Measurements from ENCODE around the gene CNGA4.
A peak's percentile ranks its signal among the peaks of the same experiment; 100 is the strongest.
"Not testable (repeated sequence)": the region's sequence is repeated elsewhere in the genome, so short reads cannot be mapped to it uniquely, and the experiment has no call there.

CNGA4 gene

GRCh38 chr11:6225896-6226295 is 13.0 kb upstream of the CNGA4 start:
- DNase-seq (ENCODE audit: low spot score) = no peak

GRCh38 chr11:6228520-6228919 is 10.4 kb upstream of the CNGA4 start:
- DNase-seq (ENCODE audit: low spot score) = no peak

- no peak for DNase-seq (ENCODE audit: low spot score)
Observed at GRCh38 chr11:6229911-6230310, 9.0 kb upstream of the CNGA4 start.

GRCh38 chr11:6232899-6233298 is 6.0 kb upstream of the CNGA4 start:
- DNase-seq (ENCODE audit: low spot score) = no peak

DNA sequence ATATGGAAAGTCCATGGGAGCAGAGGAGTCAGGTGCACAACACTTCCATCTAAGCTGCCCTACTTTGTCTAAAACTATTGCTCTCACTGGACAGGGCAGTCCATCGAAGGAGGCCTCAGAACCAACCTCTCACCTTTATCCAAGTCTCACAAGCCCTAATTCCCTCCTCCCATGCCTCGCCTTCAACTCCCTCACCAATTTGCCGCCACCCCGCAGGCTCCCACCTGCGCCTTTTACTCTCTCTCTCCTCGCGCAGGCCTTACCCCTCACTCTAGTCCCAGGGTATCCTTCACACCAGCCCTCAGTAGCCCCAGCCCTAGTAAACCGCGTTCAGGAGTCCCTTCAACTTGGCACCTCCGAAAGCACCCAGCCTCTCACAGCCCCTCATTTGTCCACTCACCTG is 4.9 kb upstream of the CNGA4 start:
- DNase-seq (ENCODE audit: low spot score) = no peak

DNA sequence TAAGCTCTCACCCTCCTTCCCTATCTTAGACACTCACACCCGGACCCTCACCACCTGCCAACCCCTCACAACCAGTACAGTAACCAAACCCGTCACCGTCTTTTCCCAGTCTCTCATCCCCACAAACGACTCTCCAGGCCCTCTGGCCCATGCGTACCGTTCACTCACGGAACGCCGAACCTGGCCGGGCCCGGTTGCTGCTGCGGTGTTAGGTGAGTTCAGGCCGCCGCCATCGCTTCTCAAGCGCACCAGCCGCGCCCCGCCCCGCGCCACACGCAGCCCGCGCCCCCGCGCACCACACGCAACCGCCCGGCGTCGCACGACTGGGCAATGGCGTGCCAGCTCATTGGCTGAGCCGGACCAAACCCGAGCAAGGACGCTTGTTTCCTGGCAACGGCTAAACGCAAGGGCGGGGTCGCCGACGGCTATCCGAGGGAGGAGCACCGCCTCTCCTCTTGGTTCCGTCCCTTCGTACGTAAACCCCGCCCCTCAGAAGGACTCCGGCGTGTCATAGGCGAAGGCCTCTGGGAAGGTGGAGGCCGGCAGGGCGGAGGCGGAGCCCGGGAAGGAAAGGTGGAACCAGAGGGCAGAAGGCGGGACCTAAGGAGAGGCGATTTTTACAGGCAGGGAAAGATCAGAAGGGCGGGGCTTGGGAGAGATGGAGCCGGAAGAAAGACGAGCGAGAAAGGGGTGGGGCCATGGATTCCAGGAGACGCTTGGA is 4.3 kb upstream of the CNGA4 start, which contains the start of gene FHIP1B:
TSS of gene FHIP1B (minus strand) at position 250 of the 721 bp plus-strand sequence. CDS start 10,120 bp downstream, outside the sequence.
- DNase-seq (ENCODE audit: low spot score) = peak; percentile 100

- no peak for DNase-seq (ENCODE audit: low spot score)
Observed at GRCh38 chr11:6237266-6237665, 1.6 kb upstream of the CNGA4 start.

DNA sequence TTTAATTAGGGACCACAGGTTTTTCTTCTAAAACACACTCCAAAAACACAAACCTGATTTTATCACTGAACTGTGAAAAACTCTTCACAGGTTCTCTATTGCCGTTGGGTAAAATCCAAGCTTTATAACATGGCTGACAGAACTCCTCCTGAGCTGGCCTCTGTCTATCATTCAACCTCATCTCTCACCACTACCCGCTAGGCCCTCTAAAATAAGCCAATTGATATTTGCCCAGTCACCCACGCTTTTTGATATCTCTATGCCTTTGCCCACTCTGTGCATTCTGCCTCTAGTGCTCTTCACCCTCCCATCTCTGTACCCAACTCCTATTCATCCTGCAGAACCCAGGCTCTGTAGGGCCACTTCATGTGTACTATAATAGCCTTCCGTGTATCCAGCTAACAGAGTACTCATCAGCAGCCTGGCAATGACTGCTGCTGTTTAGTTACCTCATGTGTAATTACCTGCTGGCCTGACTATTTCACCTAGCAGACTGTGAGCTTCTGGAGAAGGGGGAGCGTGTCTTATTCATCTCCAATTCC is 1.1 kb upstream of the CNGA4 start:
- no peak for DNase-seq (ENCODE audit: low spot score)

GRCh38 chr11:6240139-6240538 is 1.2 kb downstream of the CNGA4 start:
- DNase-seq (ENCODE audit: low spot score) = no peak

GRCh38 chr11:6240781-6241180 is 1.9 kb downstream of the CNGA4 start:
- no peak for DNase-seq (ENCODE audit: low spot score)

DNA sequence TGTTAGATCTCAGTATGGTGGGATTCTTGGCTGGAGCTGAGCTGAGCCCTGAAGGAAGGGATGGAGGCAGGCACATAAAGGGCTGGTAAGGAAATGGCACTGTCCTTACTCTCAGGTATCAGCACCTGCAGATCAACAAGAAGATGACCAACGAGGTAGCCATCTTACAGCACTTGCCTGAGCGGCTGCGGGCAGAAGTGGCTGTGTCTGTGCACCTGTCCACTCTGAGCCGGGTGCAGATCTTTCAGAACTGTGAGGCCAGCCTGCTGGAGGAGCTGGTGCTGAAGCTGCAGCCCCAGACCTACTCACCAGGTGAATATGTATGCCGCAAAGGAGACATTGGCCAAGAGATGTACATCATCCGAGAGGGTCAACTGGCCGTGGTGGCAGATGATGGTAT is 2.4 kb downstream of the CNGA4 start:
- no peak for DNase-seq (ENCODE audit: low spot score)

GRCh38 chr11:6245536-6245935 is 6.6 kb downstream of the CNGA4 start:
- DNase-seq (ENCODE audit: low spot score) = no peak

GRCh38 chr11:6248248-6248647 is 9.4 kb downstream of the CNGA4 start:
- DNase-seq (ENCODE audit: low spot score) = no peak

DNA sequence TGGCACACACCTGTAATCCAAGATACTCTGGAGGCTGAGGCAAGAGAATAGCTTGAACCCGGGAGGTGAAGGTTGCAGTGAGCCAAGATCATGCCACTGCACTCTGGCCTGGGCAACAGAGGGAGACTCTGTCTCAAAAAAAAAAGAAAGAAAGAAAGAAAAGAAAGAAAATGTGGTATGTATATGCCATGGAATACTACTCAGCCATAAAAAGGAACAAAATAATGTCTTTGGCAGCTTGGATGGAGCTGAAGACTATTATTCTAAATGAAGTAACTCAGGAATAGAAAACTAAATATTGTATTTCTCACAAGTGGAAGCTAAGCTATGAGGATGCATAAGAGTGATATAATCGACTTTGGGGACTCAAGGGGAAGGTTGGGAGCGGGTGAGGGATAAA is 10.0 kb downstream of the CNGA4 start:
- not testable (repeated sequence) for DNase-seq (ENCODE audit: low spot score)

GRCh38 chr11:6249770-6250555 is 11.1 kb downstream of the CNGA4 start:
- DNase-seq (ENCODE audit: low spot score) = no peak

GRCh38 chr11:6251120-6251733 is 12.3 kb downstream of the CNGA4 start:
- peak; percentile 63 for DNase-seq (ENCODE audit: low spot score)

DNA sequence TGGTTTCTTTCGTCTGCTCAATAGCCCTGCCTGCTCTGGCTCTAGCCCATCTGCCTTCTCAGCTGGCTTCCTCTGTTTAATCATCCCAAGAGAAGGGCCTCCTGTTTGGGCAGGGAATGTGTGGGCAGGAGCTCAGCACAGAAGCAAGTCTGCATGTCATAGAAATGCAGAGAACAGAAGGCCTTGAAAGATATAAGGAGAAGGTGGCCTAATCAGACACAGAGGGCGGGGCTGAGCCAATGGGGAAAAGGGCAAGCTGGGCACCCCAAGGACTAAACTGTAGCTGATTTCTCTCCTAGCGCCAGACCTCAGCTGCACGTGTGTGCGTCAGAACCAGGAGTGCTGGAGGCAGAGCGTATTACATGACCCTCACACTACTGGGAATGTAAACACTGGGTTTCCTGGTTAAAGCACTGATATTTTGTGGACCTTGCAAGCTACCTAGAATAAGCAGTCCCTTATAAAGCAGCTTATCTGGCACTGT is 13.1 kb downstream of the CNGA4 start:
- no peak for DNase-seq (ENCODE audit: low spot score)

DNA sequence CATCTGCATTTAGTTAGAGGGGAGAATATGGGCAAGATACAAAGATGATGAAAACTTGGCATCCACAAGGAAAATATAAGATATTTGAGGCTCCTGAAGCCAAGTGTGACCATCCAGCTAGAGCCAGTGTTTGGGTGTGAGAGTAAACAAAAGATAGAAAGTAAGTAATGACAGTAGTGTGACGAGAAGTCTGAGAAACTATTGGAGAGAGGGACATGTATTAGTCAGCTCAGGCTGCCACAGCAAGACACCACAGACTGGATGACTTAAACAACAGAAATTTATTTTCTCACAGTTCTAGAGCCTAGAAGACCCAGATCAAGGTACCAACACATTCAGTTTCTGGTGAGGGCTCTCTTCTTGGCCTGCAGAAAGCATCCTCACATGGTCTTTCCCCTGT is 14.3 kb downstream of the CNGA4 start:
- no peak for DNase-seq (ENCODE audit: low spot score)

DNA sequence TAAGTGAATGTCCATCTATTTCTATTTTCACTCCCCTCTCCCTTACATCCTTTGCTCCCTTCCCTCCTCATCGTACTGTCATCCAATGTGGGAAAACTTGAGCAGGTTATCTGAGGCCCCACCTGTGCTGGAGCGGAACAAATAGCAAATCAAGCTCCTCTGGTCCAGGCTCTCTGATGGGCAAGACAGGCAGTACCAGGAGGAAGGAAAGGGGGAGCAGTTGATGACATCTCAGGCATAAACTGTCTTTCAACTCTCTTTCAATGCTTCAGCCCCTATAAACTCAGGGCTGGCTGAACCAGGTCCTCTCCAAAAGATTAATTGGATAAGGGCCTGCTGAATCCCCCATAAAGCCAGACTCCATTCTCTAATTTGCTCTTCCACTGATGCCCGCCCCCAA is 19.3 kb downstream of the CNGA4 start:
- DNase-seq (ENCODE audit: low spot score) = no peak

- DNase-seq (ENCODE audit: low spot score) = no peak
Observed at GRCh38 chr11:6258571-6259081, 19.7 kb downstream of the CNGA4 start.

- no peak for DNase-seq (ENCODE audit: low spot score)
Observed at GRCh38 chr11:6260207-6260726, 21.4 kb downstream of the CNGA4 start.

- no peak for DNase-seq (ENCODE audit: low spot score)
Observed at GRCh38 chr11:6263662-6264061, 24.8 kb downstream of the CNGA4 start.
